ENCODE measurements around the gene LTBP3.

DNA sequence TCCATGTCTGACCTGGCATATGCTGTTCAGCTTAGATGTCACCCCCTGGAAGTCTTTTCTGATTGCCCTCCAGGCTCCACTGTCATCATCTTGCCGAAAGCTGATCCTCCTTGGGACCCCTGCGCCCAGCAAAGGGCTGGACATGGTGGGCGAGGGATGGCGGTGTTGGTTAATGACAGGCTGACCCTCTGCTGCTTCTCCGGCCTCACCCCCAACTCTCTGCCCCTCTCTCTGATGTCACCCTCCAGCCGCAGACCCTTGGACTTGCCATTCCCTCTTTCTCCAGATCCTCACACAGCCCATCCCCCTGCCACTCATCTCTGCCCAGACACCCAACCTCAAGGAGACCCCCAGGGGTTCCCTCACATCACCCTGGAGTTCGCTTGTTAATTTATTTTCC lies 20.0 kb upstream of the LTBP3 start:
- TF ChIP-seq, protein P1, sequence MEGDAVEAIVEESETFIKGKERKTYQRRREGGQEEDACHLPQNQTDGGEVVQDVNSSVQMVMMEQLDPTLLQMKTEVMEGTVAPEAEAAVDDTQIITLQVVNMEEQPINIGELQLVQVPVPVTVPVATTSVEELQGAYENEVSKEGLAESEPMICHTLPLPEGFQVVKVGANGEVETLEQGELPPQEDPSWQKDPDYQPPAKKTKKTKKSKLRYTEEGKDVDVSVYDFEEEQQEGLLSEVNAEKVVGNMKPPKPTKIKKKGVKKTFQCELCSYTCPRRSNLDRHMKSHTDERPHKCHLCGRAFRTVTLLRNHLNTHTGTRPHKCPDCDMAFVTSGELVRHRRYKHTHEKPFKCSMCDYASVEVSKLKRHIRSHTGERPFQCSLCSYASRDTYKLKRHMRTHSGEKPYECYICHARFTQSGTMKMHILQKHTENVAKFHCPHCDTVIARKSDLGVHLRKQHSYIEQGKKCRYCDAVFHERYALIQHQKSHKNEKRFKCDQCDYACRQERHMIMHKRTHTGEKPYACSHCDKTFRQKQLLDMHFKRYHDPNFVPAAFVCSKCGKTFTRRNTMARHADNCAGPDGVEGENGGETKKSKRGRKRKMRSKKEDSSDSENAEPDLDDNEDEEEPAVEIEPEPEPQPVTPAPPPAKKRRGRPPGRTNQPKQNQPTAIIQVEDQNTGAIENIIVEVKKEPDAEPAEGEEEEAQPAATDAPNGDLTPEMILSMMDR (conservative IDR thresholded peaks at IDR 0.05; ENCODE audit: low read length), result no peak
- no peak for TF ChIP-seq EZH2phosphoT487 (IDR thresholded peaks at IDR 0.05; ENCODE audit: borderline replicate concordance)
